ENCODE data around the gene MOB4.

DNA sequence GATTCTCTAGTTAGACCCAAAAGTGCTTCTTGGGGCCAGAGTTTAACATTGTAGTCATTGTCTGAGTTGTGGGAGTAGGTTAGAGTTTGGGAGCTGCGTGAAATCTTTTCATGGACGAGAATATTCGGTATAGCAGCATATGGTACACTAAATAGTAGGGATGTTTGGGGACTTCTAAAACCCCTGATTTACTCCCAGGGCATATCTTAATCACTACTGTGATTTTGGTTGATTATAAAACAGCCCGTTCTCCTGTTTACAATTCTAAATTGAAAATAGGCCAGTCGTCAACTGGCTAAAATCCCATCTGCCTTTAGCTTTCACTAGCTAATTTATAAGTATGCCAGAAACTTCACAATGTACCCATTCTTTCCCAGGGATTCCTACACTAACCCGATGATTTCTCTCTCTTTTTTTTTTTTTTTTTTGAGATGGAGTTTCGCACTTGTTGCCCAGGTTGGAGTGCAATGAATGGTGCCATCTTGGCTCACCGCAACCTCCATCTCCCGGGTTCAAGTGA lies 44.3 kb downstream of the MOB4 start:
- TF ChIP-seq, protein P1, sequence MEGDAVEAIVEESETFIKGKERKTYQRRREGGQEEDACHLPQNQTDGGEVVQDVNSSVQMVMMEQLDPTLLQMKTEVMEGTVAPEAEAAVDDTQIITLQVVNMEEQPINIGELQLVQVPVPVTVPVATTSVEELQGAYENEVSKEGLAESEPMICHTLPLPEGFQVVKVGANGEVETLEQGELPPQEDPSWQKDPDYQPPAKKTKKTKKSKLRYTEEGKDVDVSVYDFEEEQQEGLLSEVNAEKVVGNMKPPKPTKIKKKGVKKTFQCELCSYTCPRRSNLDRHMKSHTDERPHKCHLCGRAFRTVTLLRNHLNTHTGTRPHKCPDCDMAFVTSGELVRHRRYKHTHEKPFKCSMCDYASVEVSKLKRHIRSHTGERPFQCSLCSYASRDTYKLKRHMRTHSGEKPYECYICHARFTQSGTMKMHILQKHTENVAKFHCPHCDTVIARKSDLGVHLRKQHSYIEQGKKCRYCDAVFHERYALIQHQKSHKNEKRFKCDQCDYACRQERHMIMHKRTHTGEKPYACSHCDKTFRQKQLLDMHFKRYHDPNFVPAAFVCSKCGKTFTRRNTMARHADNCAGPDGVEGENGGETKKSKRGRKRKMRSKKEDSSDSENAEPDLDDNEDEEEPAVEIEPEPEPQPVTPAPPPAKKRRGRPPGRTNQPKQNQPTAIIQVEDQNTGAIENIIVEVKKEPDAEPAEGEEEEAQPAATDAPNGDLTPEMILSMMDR (IDR thresholded peaks at IDR 0.05 in 8 of 11, conservative IDR thresholded peaks at IDR 0.05 in 3 of 11) = no peak
- TF ChIP-seq POLR2AphosphoS5 (IDR thresholded peaks at IDR 0.05) = no peak

Measured in spleen (tissue), 7 donors.